ENCODE data around the gene TNIK.

TNIK gene

GRCh38 chr3:171086914-171087313, 373.3 kb downstream of the TNIK start:
- no peaks in the 10 kb centered on the region for H3K27me3 Mint-ChIP-seq (ENCODE audit: low read depth)
- peaks cover 37% of the 10 kb centered on the region for H3K36me3 Mint-ChIP-seq (ENCODE audit: low read depth)
- peaks cover 4% of the 10 kb centered on the region for H3K4me1 Mint-ChIP-seq (ENCODE audit: low read depth)
- H3K9me3 Mint-ChIP-seq = no peaks in the 10 kb centered on the region
- H3K27ac Mint-ChIP-seq = no peak overlapping the region
- H3K4me3 Mint-ChIP-seq = no peak overlapping the region

GRCh38 chr3:171077261-171077660, 382.9 kb downstream of the TNIK start:
- no peaks in the 10 kb centered on the region for H3K4me1 Mint-ChIP-seq (ENCODE audit: low read depth)
- no peaks in the 10 kb centered on the region for H3K27me3 Mint-ChIP-seq (ENCODE audit: low read depth)
- H3K27ac Mint-ChIP-seq = peak overlapping the region; percentile 13
- H3K9me3 Mint-ChIP-seq = no peaks in the 10 kb centered on the region
- H3K4me3 Mint-ChIP-seq = no peak overlapping the region
- H3K36me3 Mint-ChIP-seq (ENCODE audit: low read depth) = peaks cover 49% of the 10 kb centered on the region

GRCh38 chr3:171072432-171072831, 387.8 kb downstream of the TNIK start:
- Mint-ChIP-seq H3K27ac (no peak overlapping the region), H3K9me3 (no peaks in the 10 kb centered on the region), H3K36me3 (ENCODE audit: low read depth) (peaks cover 49% of the 10 kb centered on the region), H3K4me1 (ENCODE audit: low read depth) (no peaks in the 10 kb centered on the region), H3K27me3 (ENCODE audit: low read depth) (no peaks in the 10 kb centered on the region), H3K4me3 (no peak overlapping the region)

GRCh38 chr3:171068658-171069057, 391.5 kb downstream of the TNIK start:
- H3K27ac Mint-ChIP-seq = no peak overlapping the region
- no peaks in the 10 kb centered on the region for H3K4me1 Mint-ChIP-seq (ENCODE audit: low read depth)
- no peaks in the 10 kb centered on the region for H3K9me3 Mint-ChIP-seq
- no peaks in the 10 kb centered on the region for H3K27me3 Mint-ChIP-seq (ENCODE audit: low read depth)
- peaks cover 55% of the 10 kb centered on the region for H3K36me3 Mint-ChIP-seq (ENCODE audit: low read depth)
- no peak overlapping the region for H3K4me3 Mint-ChIP-seq

- H3K9me3 Mint-ChIP-seq = no peaks in the 10 kb centered on the region
- H3K4me3 Mint-ChIP-seq = no peak overlapping the region
- H3K4me1 Mint-ChIP-seq (ENCODE audit: low read depth) = no peaks in the 10 kb centered on the region
- no peaks in the 10 kb centered on the region for H3K27me3 Mint-ChIP-seq (ENCODE audit: low read depth)
- H3K36me3 Mint-ChIP-seq (ENCODE audit: low read depth) = peaks cover 53% of the 10 kb centered on the region
- no peak overlapping the region for H3K27ac Mint-ChIP-seq
Measured at GRCh38 chr3:171066206-171066605, 394.0 kb downstream of the TNIK start.

- Mint-ChIP-seq H3K27ac (no peak overlapping the region), H3K27me3 (ENCODE audit: low read depth) (no peaks in the 10 kb centered on the region), H3K4me1 (ENCODE audit: low read depth) (no peaks in the 10 kb centered on the region), H3K9me3 (no peaks in the 10 kb centered on the region), H3K4me3 (no peak overlapping the region), H3K36me3 (ENCODE audit: low read depth) (peaks cover 53% of the 10 kb centered on the region)
Measured at GRCh38 chr3:171065732-171066131, 394.5 kb downstream of the TNIK start.

- Mint-ChIP-seq H3K4me1 (ENCODE audit: low read depth) (no peaks in the 10 kb centered on the region), H3K9me3 (no peaks in the 10 kb centered on the region), H3K27ac (no peak overlapping the region), H3K36me3 (ENCODE audit: low read depth) (peaks cover 42% of the 10 kb centered on the region), H3K27me3 (ENCODE audit: low read depth) (no peaks in the 10 kb centered on the region), H3K4me3 (no peak overlapping the region)
Measured at GRCh38 chr3:171064461-171064860, 395.7 kb downstream of the TNIK start.

- H3K27ac Mint-ChIP-seq = no peak overlapping the region
- no peak overlapping the region for H3K4me3 Mint-ChIP-seq
- no peaks in the 10 kb centered on the region for H3K9me3 Mint-ChIP-seq
- no peaks in the 10 kb centered on the region for H3K27me3 Mint-ChIP-seq (ENCODE audit: low read depth)
- H3K36me3 Mint-ChIP-seq (ENCODE audit: low read depth) = peaks cover 30% of the 10 kb centered on the region
- no peaks in the 10 kb centered on the region for H3K4me1 Mint-ChIP-seq (ENCODE audit: low read depth)
Measured at GRCh38 chr3:171061749-171062148, 398.5 kb downstream of the TNIK start.

- Mint-ChIP-seq H3K27me3 (ENCODE audit: low read depth) (no peaks in the 10 kb centered on the region), H3K9me3 (no peaks in the 10 kb centered on the region), H3K27ac (no peak overlapping the region), H3K4me1 (ENCODE audit: low read depth) (no peaks in the 10 kb centered on the region), H3K4me3 (no peak overlapping the region), H3K36me3 (ENCODE audit: low read depth) (peaks cover 19% of the 10 kb centered on the region)
Measured at GRCh38 chr3:171059978-171060377, 400.2 kb downstream of the TNIK start.

GRCh38 chr3:171058873-171059603, 401.2 kb downstream of the TNIK start:
- Mint-ChIP-seq H3K9me3 (no peaks in the 10 kb centered on the region), H3K36me3 (ENCODE audit: low read depth) (peaks cover 17% of the 10 kb centered on the region), H3K27ac (no peak overlapping the region), H3K4me3 (no peak overlapping the region), H3K27me3 (ENCODE audit: low read depth) (no peaks in the 10 kb centered on the region), H3K4me1 (ENCODE audit: low read depth) (no peaks in the 10 kb centered on the region)

- Mint-ChIP-seq H3K9me3 (no peaks in the 10 kb centered on the region), H3K27ac (no peak overlapping the region), H3K27me3 (ENCODE audit: low read depth) (no peaks in the 10 kb centered on the region), H3K36me3 (ENCODE audit: low read depth) (peaks cover 9% of the 10 kb centered on the region), H3K4me1 (ENCODE audit: low read depth) (no peaks in the 10 kb centered on the region), H3K4me3 (no peak overlapping the region)
Measured at GRCh38 chr3:171058058-171058457, 402.1 kb downstream of the TNIK start.

- H3K36me3 Mint-ChIP-seq (ENCODE audit: low read depth) = peaks cover 2% of the 10 kb centered on the region
Measured at GRCh38 chr3:171057072-171057471, 403.1 kb downstream of the TNIK start.

GRCh38 chr3:171056528-171056927, 403.7 kb downstream of the TNIK start:
- no peak overlapping the region for H3K4me3 Mint-ChIP-seq
- no peaks in the 10 kb centered on the region for H3K36me3 Mint-ChIP-seq (ENCODE audit: low read depth)
- no peaks in the 10 kb centered on the region for H3K27me3 Mint-ChIP-seq (ENCODE audit: low read depth)
- H3K4me1 Mint-ChIP-seq (ENCODE audit: low read depth) = no peaks in the 10 kb centered on the region
- H3K9me3 Mint-ChIP-seq = no peaks in the 10 kb centered on the region
- H3K27ac Mint-ChIP-seq = no peak overlapping the region

More at GRCh38 chr3:171057072-171057471, 403.1 kb downstream of the TNIK start:
- Mint-ChIP-seq H3K9me3 (no peaks in the 10 kb centered on the region), H3K27ac (no peak overlapping the region), H3K4me1 (ENCODE audit: low read depth) (no peaks in the 10 kb centered on the region), H3K27me3 (ENCODE audit: low read depth) (no peaks in the 10 kb centered on the region), H3K4me3 (no peak overlapping the region)

- Mint-ChIP-seq H3K27me3 (ENCODE audit: low read depth) (no peaks in the 10 kb centered on the region), H3K27ac (no peak overlapping the region), H3K36me3 (ENCODE audit: low read depth) (no peaks in the 10 kb centered on the region), H3K4me3 (no peak overlapping the region), H3K9me3 (no peaks in the 10 kb centered on the region), H3K4me1 (ENCODE audit: low read depth) (no peaks in the 10 kb centered on the region)
Measured at GRCh38 chr3:171055336-171056178, 404.6 kb downstream of the TNIK start.

GRCh38 chr3:171054921-171055320, 405.3 kb downstream of the TNIK start:
- no peak overlapping the region for H3K27ac Mint-ChIP-seq
- no peaks in the 10 kb centered on the region for H3K9me3 Mint-ChIP-seq
- no peaks in the 10 kb centered on the region for H3K4me1 Mint-ChIP-seq (ENCODE audit: low read depth)
- H3K36me3 Mint-ChIP-seq (ENCODE audit: low read depth) = no peaks in the 10 kb centered on the region
- H3K4me3 Mint-ChIP-seq = no peak overlapping the region
- no peaks in the 10 kb centered on the region for H3K27me3 Mint-ChIP-seq (ENCODE audit: low read depth)
